Ectodermal cell (in vitro differentiated cells): ENCODE results near the gene VNN1.

Source experiments
- H3K27ac ChIP-seq: 2 replicates; pipeline ENCODE4 v1.7.0; 2013; ENCODE audit warnings: mild to moderate bottlenecking, low read depth, low read length; ENCODE audit not compliant: insufficient read depth, poor library complexity, severe bottlenecking
- H3K27me3 ChIP-seq: 2 replicates; pipeline ENCODE4 v1.7.0; 2013; ENCODE audit warnings: mild to moderate bottlenecking, low read length; ENCODE audit not compliant: insufficient read depth, control insufficient read depth, poor library complexity, severe bottlenecking
- H3K36me3 ChIP-seq: one replicate; pipeline ENCODE4 v1.7.0; 2013; ENCODE audit warnings: low read length; ENCODE audit not compliant: control insufficient read depth, insufficient read depth
- H3K4me1 ChIP-seq: one replicate; pipeline ENCODE4 v1.7.0; 2013; ENCODE audit warnings: low read length; ENCODE audit not compliant: control insufficient read depth, insufficient read depth
- H3K4me3 ChIP-seq: 2 replicates; pipeline ENCODE4 v1.7.0; 2013; ENCODE audit warnings: low read depth, low read length, control low read depth; ENCODE audit not compliant: insufficient read depth
- H3K9me3 ChIP-seq: 2 replicates; pipeline ENCODE4 v1.7.0; 2013; ENCODE audit warnings: mild to moderate bottlenecking, low read length, moderate library complexity; ENCODE audit not compliant: control insufficient read depth
- WGBS, 2 experiments: methylation state at CpG; one replicate each; pipeline ENCODE4 v1.1.7; 2013; ENCODE audit warnings: missing lambda C conversion rate in 2 of 2; 5-methylcytosine and 5-hydroxymethylcytosine counted together

The VNN1 gene

DNA sequence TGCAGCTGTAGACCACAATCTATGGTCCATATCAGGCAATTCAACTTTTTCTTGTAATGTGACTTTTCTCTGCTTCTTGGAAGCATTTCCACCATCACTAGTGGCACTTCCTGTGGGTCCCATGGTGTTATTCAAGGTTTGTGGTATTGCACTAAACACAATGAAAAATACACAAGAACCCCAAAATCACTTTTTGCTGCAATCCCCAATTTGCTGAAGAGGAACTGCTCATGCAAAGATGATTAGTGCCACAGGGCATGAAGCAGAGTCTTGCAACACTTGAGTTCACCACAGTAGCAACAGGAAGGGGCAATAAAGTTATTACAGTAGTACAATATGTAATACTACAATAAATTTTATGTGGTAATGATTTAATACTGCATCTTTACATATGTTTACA, 38.1 kb downstream of the VNN1 start:
- Histone ChIP-seq H3K27ac (no peak overlapping the region), H3K36me3 (no peaks in the 10 kb centered on the region), H3K9me3 (no peaks in the 10 kb centered on the region), H3K4me3 (no peak overlapping the region), H3K27me3 (no peaks in the 10 kb centered on the region), H3K4me1 (no peaks in the 10 kb centered on the region)

GRCh38 chr6:132675002-132675401, 38.9 kb downstream of the VNN1 start:
- no peak overlapping the region for H3K27ac ChIP-seq
- no peaks in the 10 kb centered on the region for H3K36me3 ChIP-seq
- no peaks in the 10 kb centered on the region for H3K9me3 ChIP-seq
- H3K4me1 ChIP-seq, result no peaks in the 10 kb centered on the region
- no peak overlapping the region for H3K4me3 ChIP-seq
- 88 to 89% methylated on average over 3 of the region's 3 CpGs for WGBS, 2 experiments
- H3K27me3 ChIP-seq, result no peaks in the 10 kb centered on the region

- 99 to 100% methylated on average over 8 to 10 of the region's 10 CpGs for WGBS, 2 experiments
- H3K9me3 ChIP-seq, result no peaks in the 10 kb centered on the region
- no peaks in the 10 kb centered on the region for H3K4me1 ChIP-seq
- H3K4me3 ChIP-seq, result no peak overlapping the region
- no peaks in the 10 kb centered on the region for H3K36me3 ChIP-seq
- no peak overlapping the region for H3K27ac ChIP-seq
- H3K27me3 ChIP-seq, result no peaks in the 10 kb centered on the region
Observed at GRCh38 chr6:132673376-132674094, 40.3 kb downstream of the VNN1 start.

DNA sequence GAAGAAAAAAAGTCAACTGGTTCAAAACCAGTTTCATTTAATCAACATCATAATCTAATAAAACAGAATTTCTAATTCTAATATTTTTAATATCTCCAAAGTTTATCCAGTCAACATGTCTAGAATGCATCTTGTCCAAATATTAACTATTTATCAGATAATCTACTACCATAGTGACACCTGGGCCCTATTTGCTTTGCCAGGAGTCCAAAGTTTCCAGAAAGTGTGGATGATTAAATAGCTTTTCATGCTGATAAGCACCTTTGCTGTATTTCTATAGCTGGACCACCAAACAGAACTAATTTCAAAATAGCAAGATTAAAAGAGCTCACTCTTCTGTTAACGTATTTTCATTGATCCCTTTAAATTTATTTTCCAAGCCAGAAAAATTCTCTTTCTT, 42.6 kb downstream of the VNN1 start:
- no peaks in the 10 kb centered on the region for H3K27me3 ChIP-seq
- H3K27ac ChIP-seq, result no peak overlapping the region
- no peaks in the 10 kb centered on the region for H3K4me1 ChIP-seq
- H3K36me3 ChIP-seq, result no peaks in the 10 kb centered on the region
- WGBS, 2 experiments, result 97% methylated on average over 1 of the region's 1 CpG
- H3K9me3 ChIP-seq, result no peaks in the 10 kb centered on the region
- no peak overlapping the region for H3K4me3 ChIP-seq

DNA sequence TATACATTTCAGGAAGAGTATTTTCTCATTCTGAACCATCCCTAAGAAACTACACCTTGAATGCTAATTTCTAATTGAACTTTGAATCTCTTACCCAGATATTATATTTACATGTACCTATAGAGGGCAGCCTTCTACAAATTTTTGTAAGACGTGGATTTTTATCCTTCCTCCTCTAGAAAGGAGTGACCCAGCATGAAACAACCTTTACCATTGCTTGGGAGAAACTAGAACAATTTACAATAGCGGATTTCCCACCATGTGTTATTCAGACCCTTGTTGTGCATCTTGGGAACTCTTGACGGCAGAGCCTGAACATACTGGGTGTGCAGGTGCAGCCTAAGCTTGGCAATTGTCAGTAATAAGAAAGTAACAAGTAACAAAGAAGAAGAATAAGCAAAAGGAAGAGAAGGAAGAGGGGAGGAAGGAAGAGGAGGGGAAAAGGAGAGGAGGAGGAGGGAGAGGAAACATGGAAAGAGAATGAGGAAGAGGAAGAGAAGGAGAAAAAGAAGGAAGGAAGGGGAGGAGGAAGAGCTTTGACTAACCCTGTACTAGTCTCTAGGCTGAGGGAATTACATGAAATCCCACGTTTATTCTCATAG, 44.1 kb downstream of the VNN1 start:
- 44 to 48% methylated on average over 3 of the region's 4 CpGs for WGBS, 2 experiments
- no peaks in the 10 kb centered on the region for H3K9me3 ChIP-seq
- H3K4me1 ChIP-seq, result no peaks in the 10 kb centered on the region
- no peak overlapping the region for H3K4me3 ChIP-seq
- H3K27ac ChIP-seq, result no peak overlapping the region
- H3K27me3 ChIP-seq, result no peaks in the 10 kb centered on the region
- no peaks in the 10 kb centered on the region for H3K36me3 ChIP-seq

GRCh38 chr6:132666118-132666517, 47.7 kb downstream of the VNN1 start:
- H3K27me3 ChIP-seq, result no peaks in the 10 kb centered on the region
- H3K4me3 ChIP-seq, result no peak overlapping the region
- H3K9me3 ChIP-seq, result no peaks in the 10 kb centered on the region
- WGBS, 2 experiments, result 79 to 86% methylated on average over 4 of the region's 4 CpGs
- H3K36me3 ChIP-seq, result no peaks in the 10 kb centered on the region
- no peak overlapping the region for H3K27ac ChIP-seq
- H3K4me1 ChIP-seq, result no peaks in the 10 kb centered on the region

DNA sequence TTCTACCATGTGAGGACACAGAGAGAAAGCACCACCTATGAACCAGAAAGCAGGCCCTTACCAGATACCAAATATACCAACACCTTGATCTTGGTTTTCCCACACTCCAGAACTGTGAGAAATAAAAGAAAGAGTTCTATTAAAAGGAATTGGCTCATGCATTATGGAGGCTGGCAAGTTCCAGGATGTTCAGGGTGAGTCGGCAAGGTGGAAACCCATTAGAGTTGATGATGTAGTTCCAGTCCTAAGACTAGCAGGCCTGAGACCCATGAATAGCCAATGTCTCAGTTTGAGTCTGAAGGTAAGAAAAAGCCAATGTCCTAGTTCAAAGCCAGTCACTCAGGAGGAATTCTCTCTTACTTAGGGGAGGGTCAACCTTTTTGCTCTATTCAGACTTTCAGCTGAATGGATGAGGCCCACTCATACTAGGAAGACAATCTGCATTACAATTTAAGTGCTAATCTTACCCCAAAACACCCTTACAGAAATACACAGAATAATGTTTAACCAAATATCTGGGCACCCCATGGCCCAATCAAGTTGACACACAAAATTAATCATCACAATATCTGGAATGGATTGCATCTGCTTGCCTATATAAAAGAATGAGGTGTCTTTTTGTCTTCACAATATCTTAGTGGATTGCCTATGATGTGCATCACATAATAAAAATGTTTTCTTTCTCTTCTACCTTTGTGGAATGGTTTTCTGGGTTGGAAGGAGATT, 49.4 kb downstream of the VNN1 start:
- Histone ChIP-seq H3K27ac (no peak overlapping the region), H3K4me1 (no peaks in the 10 kb centered on the region), H3K9me3 (no peaks in the 10 kb centered on the region), H3K27me3 (no peaks in the 10 kb centered on the region), H3K4me3 (no peak overlapping the region), H3K36me3 (no peaks in the 10 kb centered on the region)
- 94 to 98% methylated on average over 1 of the region's 1 CpG for WGBS, 2 experiments

DNA sequence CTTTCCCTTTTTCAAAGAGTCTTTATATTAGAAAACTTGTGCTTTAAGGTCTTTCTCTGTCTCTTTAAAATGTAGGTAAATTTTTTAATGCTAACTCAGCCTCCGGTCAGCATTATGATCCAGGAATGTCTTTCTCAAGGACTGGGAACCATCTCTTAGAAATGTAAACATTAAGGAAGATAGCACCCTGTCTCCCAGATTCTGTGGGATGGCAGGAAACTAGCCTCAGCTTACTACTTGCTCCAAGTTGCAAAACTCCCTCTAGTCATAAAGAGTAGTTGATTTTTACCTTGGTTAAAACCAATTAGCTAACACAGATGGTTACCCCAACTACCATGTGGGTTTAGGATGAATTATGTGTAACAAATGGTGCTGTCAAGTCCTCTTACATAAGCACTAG, 50.2 kb downstream of the VNN1 start:
- Histone ChIP-seq H3K4me1 (no peaks in the 10 kb centered on the region), H3K4me3 (no peak overlapping the region), H3K36me3 (no peaks in the 10 kb centered on the region), H3K27ac (no peak overlapping the region), H3K9me3 (no peaks in the 10 kb centered on the region), H3K27me3 (no peaks in the 10 kb centered on the region)
- WGBS, 2 experiments, result 91 to 95% methylated on average over 1 of the region's 1 CpG

DNA sequence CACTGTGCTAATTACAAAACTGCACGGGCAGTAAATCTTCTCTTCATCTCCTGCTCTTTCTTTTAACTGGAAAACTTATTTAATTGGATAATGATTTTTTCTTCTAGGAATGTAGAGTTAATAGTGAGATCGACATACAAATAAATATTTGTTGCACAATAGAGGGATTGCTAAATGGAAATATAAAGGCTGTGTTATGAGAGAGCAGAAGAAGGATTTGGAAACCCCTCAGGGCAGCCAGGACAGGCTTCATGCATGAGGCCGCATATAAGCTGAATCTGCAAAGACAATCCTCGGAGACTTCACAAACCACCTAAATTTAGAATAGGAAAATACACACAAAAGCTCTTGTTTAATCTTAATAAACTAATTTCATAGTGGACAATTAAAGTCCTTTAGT, 51.9 kb downstream of the VNN1 start:
- WGBS, 2 experiments, result 96 to 100% methylated on average over 2 to 4 of the region's 4 CpGs

GRCh38 chr6:132659082-132659481, 54.8 kb downstream of the VNN1 start, which contains the start of gene TAAR1:
TAAR1 (minus strand) TSS chr6:132659182; CDS start chr6:132646003, 13,179 bp downstream.
- no peak within 1 kb of the TSS for H3K4me3 ChIP-seq
- no peaks in the 10 kb centered on the region for H3K27me3 ChIP-seq
- H3K9me3 ChIP-seq, result no peaks in the 10 kb centered on the region
- H3K27ac ChIP-seq, result no peak within 1 kb of the TSS
- H3K4me1 ChIP-seq, result no peaks in the 10 kb centered on the region
- 51 to 81% methylated on average over 1 to 3 of the region's 3 CpGs for WGBS, 2 experiments
- H3K36me3 ChIP-seq, result no peaks in the 10 kb centered on the region

More for the DNA sequence above, 51.9 kb downstream of the VNN1 start:
- H3K36me3 ChIP-seq, result no peaks in the 10 kb centered on the region
- H3K27ac ChIP-seq, result no peak overlapping the region
- H3K4me1 ChIP-seq, result no peaks in the 10 kb centered on the region
- no peaks in the 10 kb centered on the region for H3K9me3 ChIP-seq
- no peaks in the 10 kb centered on the region for H3K27me3 ChIP-seq
- no peak overlapping the region for H3K4me3 ChIP-seq
